HG02798 (cell line): ENCODE results near the gene MAPKAPK5.
"Not testable (repeated sequence)": the region's sequence is repeated elsewhere in the genome, so short reads cannot be mapped to it uniquely, and the experiment has no call there.

ENCODE experiments used
- ATAC-seq: cut with Tn5 transposase; IDR thresholded peaks from one replicate; pipeline ENCODE4 v1.9.1; 2021; ENCODE audit warnings: mild to moderate bottlenecking; ENCODE audit not compliant: unreplicated experiment, poor library complexity

The MAPKAPK5 gene

GRCh38 chr12:111870706-111871105 is 28.7 kb downstream of the MAPKAPK5 start:
- no peak for ATAC-seq

- ATAC-seq: no peak
Measured at GRCh38 chr12:111873113-111873512, 31.1 kb downstream of the MAPKAPK5 start.

- no peak for ATAC-seq
Measured at GRCh38 chr12:111881716-111882115, 39.7 kb downstream of the MAPKAPK5 start.

GRCh38 chr12:111886662-111887545 is 44.9 kb downstream of the MAPKAPK5 start:
- ATAC-seq: no peak

- no peak for ATAC-seq
Measured at GRCh38 chr12:111887926-111888745, 46.1 kb downstream of the MAPKAPK5 start.

GRCh38 chr12:111893287-111893686 is 51.3 kb downstream of the MAPKAPK5 start:
- ATAC-seq: no peak

GRCh38 chr12:111894556-111894955 is 52.5 kb downstream of the MAPKAPK5 start:
- ATAC-seq: no peak

- no peak for ATAC-seq
Measured at GRCh38 chr12:111901182-111901581, 59.2 kb downstream of the MAPKAPK5 start.

- no peak for ATAC-seq
Measured at GRCh38 chr12:111904446-111904975, 62.5 kb downstream of the MAPKAPK5 start.

GRCh38 chr12:111905502-111905901 is 63.5 kb downstream of the MAPKAPK5 start:
- no peak for ATAC-seq

GRCh38 chr12:111907740-111908139 is 65.7 kb downstream of the MAPKAPK5 start:
- no peak for ATAC-seq

- no peak for ATAC-seq
Measured at GRCh38 chr12:111925171-111925570, 83.1 kb downstream of the MAPKAPK5 start.

- no peak for ATAC-seq
Measured at GRCh38 chr12:111926631-111927030, 84.6 kb downstream of the MAPKAPK5 start.

- no peak for ATAC-seq
Measured at GRCh38 chr12:111927346-111927745, 85.3 kb downstream of the MAPKAPK5 start.

GRCh38 chr12:111932241-111932640 is 90.2 kb downstream of the MAPKAPK5 start:
- no peak for ATAC-seq

GRCh38 chr12:111936869-111937268 is 94.8 kb downstream of the MAPKAPK5 start:
- no peak for ATAC-seq

GRCh38 chr12:111937429-111937828 is 95.4 kb downstream of the MAPKAPK5 start:
- ATAC-seq: no peak

GRCh38 chr12:111942557-111942956 is 100.5 kb downstream of the MAPKAPK5 start:
- ATAC-seq: no peak

- ATAC-seq: no peak
Measured at GRCh38 chr12:111943929-111944328, 101.9 kb downstream of the MAPKAPK5 start.

- not testable (repeated sequence) for ATAC-seq
Measured at GRCh38 chr12:111950961-111951676, 109.1 kb downstream of the MAPKAPK5 start.
